Measurements from ENCODE around the gene CANT1.

The CANT1 gene

DNA sequence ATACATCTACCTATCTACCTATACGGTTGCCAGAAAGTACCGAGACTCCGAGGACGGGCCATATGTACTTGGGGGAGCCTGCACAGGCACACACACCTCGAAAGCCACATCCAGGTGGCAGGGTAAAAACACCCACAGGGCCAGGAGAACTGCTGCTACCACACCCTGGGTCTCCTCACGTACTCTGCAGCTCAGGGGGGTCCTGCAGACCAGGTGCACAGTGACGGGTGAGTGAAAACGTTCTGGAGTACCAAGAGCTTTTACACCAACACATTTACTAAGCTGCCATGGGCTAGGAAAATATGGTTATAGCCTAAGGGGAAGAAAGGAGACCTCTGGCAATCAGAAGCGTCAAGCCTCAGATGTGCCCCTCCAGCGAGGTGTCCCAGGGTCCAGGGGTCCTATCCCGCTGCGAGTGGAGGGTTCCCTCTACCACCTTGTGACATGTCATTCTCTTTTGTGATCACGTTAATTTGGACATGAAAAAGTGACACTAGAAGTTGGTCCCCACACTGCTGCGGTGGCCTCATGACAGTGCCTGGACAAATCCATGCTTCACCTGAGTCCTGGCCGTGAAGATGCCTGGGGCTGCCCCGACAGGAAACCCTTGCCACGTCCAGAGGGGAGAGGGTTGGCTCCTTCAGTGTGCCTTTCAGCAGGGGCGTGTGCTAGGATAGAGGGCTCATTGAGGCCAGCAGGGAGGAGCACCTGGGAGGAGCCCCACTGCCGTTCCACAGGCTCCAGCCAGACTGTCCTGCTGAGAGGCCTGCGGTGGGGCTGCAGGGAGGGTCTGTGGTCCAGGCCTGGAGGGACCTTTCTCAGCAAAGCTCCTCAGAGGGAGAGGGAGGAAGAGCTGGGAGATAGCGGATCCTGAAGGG, 1.8 kb downstream of the CANT1 start:
- no peak for DNase-seq

DNA sequence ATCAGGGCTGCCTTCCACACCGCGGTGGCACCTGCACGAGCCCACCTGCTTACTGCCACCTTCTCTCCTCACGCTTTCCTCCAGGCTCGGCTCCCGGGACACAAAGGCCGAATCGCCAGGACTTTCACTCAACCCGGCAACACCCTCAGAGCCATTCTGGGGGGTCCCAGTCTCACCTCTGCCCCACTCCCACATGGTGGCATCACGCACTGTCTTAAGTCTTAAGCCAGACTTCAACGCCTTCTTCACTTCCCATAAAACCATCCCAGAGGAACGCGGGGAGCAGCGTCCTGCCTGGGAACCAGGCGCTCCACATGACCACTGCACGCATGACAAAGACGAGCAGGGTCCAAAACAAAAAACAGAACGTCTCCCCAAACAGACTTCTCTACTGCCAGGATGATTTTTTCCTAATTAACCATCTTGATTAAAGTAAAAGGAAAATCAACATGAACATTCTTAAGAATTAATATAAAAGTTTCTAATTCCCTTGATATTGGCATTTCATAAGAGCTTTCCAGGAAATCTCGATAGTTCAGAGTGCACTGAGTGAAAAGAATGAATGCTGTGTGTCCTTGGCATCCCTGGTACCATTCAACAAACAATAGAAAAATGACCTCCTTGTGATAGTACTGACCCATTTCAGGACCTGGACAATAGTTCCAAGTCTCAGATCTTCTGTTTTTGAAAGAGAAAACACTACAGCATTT, 2.6 kb downstream of the CANT1 start:
- DNase-seq, result no peak

DNA sequence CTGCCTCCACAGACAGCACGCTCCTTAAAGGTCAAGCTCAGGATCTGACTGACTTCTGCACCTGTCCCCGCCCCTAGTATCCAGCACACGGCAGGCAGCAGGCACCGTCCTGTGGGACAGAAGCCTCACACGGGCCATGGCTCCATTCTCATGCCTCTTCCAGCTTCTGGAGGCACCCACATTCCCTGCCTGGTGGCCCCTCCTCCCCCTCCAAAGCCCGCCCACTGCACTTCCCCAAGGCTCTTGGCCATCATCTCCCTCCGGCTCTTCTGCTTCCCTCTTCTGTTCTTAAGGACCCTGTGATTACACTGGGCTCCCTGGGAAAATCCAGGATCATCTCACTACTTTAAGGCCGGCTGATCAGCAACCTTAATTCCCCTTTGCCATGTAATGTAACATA, 3.5 kb downstream of the CANT1 start:
- DNase-seq, result no peak

DNA sequence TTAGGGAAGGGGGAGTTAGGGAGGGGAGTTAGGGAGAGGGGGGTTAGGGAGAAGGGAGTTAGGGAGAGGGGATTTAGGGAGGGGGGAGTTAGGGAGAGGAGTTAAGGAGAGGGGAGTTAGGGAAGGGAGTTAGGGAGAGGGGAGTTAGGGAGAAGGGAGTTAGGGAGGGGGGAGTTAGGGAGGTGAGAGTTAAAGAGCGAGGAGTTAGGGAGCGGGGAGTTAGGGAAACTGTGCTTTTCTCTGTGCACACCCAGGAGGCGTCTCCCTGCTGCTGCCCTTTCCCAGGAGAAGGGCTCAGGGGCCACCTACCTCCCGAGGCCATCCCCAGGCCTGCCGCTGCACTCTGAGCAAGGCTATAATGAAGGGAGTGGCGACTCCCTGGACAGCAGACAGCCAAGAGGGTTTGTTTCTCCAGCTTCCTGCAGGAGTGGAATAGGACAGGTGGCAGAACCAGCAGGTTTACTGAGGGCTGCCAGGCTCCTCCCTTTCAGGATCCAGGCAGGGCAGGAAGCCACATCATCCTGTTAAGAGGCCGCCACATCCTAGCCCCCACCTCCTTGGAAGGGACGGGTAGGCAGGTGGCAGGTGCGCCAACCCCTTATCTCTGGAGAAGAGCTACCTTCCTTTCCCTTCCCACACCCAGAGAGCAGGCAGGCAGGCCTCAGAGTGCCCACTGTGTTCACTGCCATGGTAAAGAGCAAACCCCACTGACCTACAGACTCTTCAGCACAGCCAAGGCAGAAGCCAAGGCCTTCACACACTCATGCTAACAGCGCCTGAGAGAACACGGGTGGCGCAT, 4.3 kb downstream of the CANT1 start:
- DNase-seq, result peak; percentile 64

DNA sequence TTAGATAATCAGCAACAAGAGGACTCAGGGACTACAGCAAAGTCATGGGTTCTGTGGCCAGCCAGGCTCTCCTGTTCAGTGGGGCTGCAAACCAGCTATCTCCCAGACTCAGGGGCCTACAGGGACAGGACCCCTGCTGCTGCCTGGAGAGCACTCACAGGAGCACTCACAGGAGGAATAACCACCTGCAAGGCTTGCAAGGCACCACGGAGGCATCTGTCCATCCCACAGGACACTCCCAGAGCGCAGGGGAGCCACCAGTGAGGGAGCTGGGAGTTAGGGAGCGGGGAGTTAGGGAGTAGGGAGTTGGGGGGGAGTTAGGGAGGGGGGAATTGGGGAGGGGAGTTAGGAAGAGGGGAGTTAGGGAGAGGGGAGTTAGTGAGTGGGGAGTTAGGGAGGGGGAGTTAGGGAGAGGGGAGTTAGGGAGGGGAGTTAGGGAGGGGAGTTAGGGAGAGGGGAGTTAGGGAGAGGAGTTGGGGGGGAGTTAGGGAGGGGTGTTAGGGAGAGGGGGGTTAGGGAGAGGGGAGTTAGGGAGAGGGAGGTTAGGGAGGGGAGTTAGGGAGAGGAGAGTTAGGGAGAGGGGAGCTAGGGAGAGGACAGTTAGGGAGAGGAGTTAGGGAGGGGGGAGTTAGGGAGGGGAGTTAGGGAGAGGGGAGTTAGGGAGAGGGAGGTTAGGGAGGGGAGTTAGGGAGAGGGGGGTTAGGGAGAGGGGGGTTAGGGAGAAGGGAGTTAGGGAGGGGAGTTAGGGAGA, 5.7 kb downstream of the CANT1 start:
- DNase-seq, result no peak

DNA sequence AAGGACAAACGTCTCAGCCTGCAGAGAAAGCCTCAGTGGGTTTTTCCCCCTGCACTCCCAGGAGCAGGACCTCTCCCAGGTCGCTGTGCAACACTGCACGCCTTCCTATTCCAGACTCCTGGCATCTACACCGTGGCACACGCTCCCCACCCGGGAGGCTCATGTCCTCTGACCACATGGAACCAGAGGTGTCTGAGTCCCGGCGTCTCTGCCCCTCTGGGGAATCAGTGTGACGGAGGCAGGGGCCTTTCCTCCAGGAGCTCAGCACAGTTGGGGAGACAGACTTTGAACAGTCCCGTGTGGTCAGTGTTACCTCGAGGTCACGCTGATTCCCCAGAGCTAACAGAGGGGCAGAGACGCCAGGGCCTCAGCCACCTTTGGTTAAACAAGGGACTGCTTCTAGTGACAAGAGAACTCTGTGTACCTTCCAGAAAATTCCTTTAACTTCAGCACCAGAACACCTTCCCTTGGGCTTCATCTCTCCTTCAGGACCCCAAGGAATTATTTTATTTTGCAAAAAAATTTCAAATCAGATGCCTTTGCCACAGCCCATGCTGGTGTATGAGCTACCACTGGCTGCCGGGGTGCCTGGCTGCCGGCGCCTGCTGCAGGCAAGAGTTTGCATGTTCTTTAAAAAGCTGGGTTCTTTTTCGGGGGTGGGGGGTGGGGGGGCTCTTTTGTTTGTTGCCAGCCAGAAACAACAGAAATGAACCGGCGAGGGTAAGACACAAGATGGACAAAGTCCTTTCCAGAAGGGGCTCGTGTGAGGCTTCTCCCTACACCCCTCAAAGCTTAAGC, 6.6 kb downstream of the CANT1 start:
- no peak for DNase-seq

DNA sequence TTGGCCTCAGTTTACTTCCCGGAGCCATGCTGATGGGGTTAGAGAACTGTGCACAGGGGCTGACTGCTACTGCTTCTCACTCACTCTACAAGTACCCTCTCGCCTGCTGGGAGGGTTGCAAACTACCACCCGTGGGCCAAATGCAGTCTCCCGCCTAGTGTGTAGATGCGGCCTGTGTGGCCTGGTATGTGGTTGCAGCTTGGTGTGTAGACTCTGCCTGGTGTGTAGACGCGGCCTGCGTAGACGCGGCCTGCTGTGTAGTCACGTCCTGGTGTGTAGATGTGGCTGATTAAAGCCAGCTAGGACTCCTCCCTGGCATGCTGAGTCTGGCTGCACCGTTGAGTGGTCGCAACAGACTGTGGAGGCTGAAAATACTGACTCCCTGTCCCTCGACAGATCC, 7.3 kb downstream of the CANT1 start:
- no peak for DNase-seq

DNA sequence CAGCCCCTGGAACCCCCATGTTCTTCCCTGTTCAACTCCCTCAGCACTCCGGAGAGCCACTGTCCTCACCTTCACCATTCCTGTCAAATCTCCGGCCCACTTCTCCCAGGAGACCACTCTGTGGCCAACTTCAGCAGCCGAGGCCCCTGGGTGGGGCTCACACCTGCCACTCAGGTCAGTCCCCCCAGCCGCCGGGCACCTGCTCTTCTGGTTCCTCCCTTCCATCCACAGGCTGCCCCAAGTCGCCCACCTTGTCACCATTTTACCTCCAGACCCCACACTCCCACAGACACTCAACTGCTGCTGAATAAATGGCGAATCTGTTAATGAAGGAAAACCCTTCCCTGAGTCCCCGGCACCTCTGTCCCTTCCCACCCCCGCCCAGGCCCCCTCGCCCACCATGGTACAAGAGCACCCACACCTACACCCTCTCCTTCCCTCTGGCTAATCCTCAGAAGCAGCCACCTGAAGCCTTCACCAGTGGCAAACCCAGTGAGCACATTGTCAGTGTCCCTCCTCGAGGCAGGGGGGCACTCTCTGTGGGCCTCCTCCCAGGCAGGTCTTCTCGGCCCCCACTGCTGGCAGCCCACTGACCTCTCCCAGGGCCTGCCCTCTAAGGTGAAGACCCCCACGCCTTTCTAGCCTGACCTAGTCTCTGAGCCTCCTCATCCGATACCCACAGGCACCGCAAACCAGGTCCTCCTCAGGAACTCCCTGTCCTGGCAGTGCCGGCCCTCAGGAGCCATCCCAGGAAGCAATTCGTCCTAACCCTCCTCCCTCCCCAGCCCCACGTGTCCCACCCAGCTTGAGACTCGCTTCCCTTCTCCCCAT, 8.2 kb downstream of the CANT1 start:
- DNase-seq, result no peak

DNA sequence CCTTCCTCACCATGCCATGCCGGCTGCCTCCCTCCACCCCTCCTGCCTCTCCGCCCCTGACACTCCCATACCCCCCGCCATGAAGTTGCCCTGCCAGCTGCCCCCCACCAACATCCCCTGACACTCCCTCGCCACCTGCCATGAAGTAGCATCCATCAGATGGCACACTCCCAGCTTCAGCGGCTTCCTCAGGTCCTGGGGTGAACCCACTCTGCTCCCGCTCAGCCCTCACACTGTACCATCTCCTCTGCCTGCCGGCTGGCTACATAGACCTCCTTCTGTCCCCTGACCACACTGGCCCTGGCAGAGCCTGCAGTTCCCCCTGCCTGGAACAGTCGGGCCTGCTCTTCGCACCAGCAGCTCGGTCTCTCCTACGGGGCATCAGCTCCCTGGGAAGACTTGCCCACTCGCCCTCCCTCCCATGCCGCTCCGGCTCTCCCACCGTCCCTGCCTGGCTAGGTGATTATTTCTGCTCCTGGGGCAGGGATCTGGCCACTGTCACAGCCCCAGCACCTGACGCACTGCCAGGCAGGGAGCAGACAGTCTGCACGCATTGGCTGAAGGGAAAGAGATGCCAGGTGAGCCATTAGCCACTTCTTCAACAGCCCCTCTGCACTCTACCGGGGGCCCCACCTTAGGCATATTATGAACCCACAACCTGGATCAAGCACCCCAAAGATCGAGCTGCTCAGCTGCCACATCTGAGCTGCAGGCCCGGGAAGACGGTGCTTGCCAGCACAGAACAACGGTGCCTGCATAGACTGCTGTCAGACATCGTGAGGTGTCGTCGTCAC, 9.0 kb downstream of the CANT1 start:
- DNase-seq, result no peak

DNA sequence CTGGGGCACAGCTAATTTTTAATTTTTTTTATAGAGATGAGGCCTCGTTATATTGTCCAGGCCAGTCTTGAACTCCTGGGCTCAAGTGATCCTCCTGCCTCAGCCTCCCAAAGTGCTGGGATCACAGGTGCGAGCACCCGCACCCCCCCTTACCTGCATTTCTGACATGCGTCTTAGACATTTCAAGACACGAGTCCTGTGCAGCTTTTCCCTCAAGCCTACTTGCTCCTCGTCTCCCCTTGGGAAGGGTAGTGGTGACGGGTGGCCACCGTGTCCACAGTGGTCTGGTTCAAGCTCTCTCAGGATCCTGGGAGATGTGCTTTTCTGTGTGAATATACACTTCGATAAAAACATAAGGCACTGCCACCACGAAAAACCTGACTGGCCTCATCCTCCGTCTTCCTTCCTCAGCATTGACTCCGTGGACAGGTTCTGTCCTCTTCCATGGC, 9.6 kb downstream of the CANT1 start:
- no peak for DNase-seq

DNA sequence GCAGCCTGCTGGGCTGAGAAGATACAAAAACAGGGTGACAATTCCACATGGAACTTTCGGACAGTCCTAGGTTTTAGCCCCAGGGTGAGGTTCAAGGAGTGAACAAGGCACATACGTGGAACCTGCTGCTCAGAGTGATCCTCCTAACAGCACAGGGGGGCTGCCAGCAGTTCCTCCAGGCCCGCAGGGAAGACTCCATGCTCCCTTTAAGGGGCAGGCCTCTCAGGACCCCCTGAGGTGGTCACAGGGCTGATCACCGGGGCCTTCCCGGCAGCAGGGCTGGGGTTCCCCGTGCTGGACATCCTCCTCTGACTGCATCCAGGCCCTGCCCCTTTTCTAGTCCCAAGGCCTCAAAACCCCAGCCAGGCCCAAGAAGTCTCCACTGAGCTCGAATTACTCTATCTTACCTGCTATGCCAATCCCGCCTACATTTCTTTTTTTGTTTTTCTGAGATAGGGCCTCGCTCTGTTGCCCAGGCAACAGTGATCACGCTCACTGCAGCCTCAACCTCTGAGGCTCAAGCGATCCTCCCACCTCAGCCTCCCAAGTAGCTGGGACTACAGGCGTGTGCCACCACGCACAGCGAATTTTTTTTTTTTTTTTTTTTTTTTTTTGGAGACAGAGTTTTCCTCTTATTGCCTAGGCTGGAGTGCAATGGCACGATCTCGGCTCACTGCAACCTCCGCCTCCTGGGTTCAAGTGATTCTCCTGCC, 10.4 kb downstream of the CANT1 start:
- no peak for DNase-seq

DNA sequence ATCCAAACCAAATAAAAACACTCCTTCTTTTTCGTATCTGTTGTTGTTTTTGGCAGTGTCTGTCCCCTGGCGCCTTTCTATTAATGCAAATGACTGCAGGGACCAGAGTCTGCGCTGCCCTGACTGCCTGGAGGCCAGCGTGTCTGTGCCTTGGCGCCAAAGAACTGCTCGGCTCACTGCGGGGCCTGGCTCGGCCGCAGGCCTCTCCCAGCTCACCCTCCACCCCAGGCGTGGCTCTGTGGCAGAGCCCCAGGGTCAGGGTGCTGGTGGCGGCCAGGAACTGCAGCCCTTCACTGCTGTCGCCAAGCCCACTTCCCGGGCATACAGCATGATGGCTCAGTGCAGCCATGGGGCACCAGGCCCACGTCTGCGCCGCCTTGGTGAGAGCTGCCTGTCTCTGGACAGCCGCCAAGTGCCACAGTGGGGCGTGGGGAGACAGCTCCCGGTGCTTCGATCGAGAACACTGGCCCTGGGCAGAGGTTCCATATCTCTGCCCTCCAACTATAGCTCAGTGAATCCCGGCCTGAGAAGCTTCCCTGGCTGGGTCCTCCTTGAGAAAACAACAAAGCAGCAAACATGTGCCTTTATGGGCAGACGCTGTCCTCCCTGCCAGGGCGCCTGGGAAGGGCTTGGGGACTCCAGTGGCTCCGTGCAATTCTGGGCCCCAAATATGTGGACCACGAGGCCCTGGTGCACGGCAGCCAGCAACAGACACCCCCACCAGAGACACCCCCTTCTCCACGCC, 11.1 kb downstream of the CANT1 start:
- no peak for DNase-seq

DNA sequence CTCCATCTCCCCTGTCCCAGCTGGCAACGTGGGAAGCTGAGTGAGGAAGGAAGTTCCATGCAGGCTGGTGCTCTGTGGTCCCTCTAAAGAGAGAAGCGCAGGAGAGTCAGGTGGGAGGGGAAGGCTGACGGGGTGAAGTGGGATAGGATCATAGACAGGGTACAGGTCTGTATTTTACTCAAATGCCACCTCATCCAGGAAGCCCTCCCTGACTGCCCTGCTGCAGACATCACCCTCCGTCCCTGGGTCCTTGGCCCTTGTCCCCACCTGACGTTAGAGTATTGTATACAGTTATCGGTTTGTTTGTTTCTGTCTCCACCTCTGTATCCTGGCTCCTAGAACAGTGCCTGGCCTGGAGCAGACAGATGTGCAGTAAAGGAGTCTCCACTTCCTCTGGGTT, 11.7 kb downstream of the CANT1 start:
- no peak for DNase-seq

DNA sequence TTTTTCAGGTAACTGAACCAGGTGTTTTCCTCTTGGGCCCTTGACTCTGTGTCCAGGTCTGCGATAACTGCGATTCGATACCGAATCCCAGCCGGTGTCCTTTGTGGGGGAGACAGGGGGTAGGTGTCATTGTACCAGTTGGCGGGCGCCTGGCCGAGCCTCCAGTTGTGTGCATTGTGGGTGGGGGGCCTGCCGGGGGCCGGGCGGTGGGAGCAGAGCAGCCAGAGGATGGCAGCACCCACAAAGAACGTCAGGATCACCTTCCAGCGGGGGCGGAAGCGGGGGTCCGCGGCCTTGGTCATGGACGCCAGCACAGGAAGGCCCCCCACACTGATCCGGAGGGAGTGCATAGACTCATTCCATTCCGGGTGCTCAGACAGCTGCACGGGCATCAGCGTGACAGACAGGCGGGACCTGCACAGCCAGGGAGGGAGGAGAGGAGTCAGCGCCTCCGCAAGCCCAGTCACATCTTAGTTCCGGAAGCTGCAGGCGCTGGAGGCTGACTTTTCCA, 12.3 kb downstream of the CANT1 start:
- no peak for DNase-seq

DNA sequence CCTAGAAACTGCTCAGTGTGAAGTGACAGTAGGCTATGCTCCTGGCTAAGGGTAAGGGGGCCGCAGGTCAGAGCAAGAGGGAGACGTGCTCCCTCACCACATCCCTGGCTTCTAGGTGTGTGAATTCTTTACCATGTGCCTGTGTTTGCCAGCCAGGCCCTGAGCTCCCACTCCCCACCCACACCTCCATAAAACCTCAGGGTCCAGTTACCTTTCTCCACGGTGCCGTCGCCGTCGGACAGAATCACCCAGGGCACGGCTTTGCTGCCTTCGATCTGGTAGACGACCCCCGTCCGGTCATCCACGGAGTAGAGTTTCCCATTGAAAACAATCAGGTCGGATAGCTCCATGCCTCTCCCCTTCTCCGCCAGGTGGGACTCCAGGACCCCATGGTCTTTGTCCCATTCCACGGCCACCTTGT, 12.8 kb downstream of the CANT1 start:
- DNase-seq, result no peak

DNA sequence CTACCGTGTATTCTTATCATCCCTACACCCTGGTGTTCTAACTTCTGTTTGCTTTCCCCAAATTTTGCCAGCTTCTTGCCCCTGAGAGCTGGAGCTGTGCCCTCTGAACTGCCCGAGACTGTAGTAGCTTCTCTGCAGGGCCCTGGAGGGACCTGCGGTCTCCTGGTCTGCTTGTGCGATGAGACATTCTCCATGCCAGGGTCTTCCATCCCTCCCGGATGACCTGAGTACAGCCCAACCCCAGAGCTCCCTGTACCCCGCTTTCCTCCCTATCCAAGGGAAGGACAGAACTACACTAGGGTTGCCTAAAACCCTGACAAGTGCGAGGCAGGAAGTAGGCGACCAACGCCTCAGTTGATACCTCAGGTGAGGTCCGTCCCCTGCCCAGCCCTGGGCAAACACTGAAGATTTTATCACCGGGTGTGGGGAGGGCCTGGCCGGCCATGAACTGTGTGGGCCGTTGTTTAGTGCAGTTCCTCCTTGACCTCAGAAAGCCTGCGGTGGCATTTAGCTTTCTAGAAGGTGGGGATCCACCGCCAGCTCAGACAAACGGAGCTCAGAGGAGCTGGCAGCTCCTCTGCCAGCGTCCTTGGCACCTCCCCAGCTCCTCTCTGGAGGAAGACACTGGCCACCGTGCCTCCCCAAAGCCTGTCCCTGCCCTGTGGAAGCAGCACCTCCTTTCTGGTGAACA, 13.7 kb downstream of the CANT1 start:
- no peak for DNase-seq

DNA sequence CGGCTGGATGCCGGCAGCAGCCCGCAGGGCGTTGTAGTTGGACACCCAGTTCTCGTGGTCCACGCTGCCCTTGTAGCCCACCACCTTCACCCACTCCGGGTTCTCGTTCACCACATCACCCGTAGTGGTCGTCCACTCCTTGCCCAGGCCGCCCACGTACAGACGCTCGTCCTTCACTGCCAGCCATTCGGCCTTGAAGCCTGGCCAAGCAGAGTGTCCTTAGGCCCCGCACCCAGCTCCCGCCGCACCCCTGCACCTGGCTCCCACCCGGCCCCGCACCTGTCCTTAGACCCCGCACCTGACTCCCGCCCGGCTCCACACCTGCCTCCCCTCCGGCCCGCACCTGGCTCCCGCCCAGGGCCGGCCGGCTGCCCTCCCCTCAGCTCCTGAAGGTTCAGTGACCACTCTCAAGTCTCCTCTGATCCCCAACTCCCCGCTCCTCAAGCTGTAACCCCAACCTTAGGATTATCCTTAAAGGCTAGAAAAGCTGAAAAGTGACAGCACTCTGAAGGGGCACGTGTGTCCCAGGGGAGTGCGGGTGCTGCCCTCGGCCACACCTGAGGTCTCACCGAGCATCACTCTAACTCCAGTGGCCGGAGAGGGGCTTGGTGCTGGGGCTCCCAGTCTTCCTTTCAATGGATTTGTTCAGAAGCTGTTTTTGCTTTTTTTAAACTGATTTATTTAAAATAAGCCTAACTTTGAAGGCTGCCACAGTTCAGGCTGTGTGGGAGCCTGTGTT, 14.4 kb downstream of the CANT1 start:
- DNase-seq, result no peak

All from NCI-H1436 (cell line).